GM20000 (cell line): Measurements from ENCODE around the gene SLC4A4.

ENCODE experiments used
- DNase-seq: peaks from one replicate; pipeline ENCODE4 v3.0.0; 2012; ENCODE audit warnings: low spot score
- CTCF ChIP-seq: IDR thresholded peaks from 2 replicates; pipeline ENCODE4 v1.5.1; 2012; ENCODE audit warnings: mild to moderate bottlenecking, control low read depth; ENCODE audit errors: extremely low read depth, missing control alignments

The SLC4A4 gene

GRCh38 chr4:71300362-71300761 is 38.5 kb upstream of the SLC4A4 start:
- no peak for TF ChIP-seq CTCF
- DNase-seq, result no peak

- TF ChIP-seq CTCF, result no peak
- DNase-seq, result no peak
These were observed 37.9 kb upstream of the SLC4A4 start for GRCh38 chr4:71300964-71301363.

GRCh38 chr4:71303287-71303686 is 35.5 kb upstream of the SLC4A4 start:
- no peak for TF ChIP-seq CTCF

GRCh38 chr4:71303850-71304249 is 35.0 kb upstream of the SLC4A4 start:
- DNase-seq, result no peak
- no peak for TF ChIP-seq CTCF

More at GRCh38 chr4:71303287-71303686, 35.5 kb upstream of the SLC4A4 start:
- no peak for DNase-seq

- TF ChIP-seq CTCF, result no peak
- DNase-seq, result no peak
These were observed 34.5 kb upstream of the SLC4A4 start for GRCh38 chr4:71304289-71304850.

- no peak for TF ChIP-seq CTCF
- no peak for DNase-seq
These were observed 31.1 kb upstream of the SLC4A4 start for GRCh38 chr4:71307729-71308128.

- DNase-seq, result no peak
- no peak for TF ChIP-seq CTCF
These were observed 16.4 kb upstream of the SLC4A4 start for GRCh38 chr4:71322425-71322824.
